Small intestine (tissue), 7 donors: Measurements from ENCODE around the gene RAB41. TPM values are rescaled to one million over a fixed set of nuclear protein-coding genes. Genes with fewer than 3 reads are reported as not detected.
"Not testable (repeated sequence)": the region's sequence is repeated elsewhere in the genome, so short reads cannot be mapped to it uniquely, and the experiment has no call there.

Experiments used
- DNase-seq, 2 donors: peaks; one replicate each; pipeline versions ENCODE4 v3.0.0 to v3.0.0-alpha.2; 2013
- FAIRE-seq: peaks from 2 replicates; lab custom pipeline; 2012; peaks lifted over from hg19 to GRCh38; lab: Jason Lieb, UNC
- H3K27ac ChIP-seq, 3 donors: one replicate each; pipeline ENCODE4 v1.5.1; 2013; ENCODE audit warnings: low read length in 2 of 3, mild to moderate bottlenecking in 2 of 3, control low read depth in 1 of 3, inconsistent platforms in 1 of 3, low read depth in 1 of 3, moderate library complexity in 1 of 3
- H3K27me3 ChIP-seq, 3 donors: one replicate each; pipeline ENCODE4 v1.6.1; 2013; ENCODE audit warnings: low read length in 3 of 3, inconsistent platforms in 1 of 3; ENCODE audit not compliant: control insufficient read depth in 3 of 3, insufficient read depth in 3 of 3
- H3K36me3 ChIP-seq, 3 donors: one replicate each; pipeline ENCODE4 v1.6.1; 2013; ENCODE audit warnings: low read length in 3 of 3, inconsistent platforms in 1 of 3, low read depth in 1 of 3, mild to moderate bottlenecking in 1 of 3, moderate library complexity in 1 of 3; ENCODE audit not compliant: control insufficient read depth in 3 of 3, insufficient read depth in 2 of 3
- H3K4me1 ChIP-seq, 3 donors: one replicate each; pipeline ENCODE4 v1.6.1; 2013; ENCODE audit warnings: low read length in 2 of 3, inconsistent platforms in 1 of 3, low read depth in 1 of 3, mild to moderate bottlenecking in 1 of 3, moderate library complexity in 1 of 3; ENCODE audit not compliant: control insufficient read depth in 3 of 3, insufficient read depth in 2 of 3
- H3K4me3 ChIP-seq, 3 donors: one replicate each; pipeline ENCODE4 v1.5.1; 2013; ENCODE audit warnings: low read length in 3 of 3, control low read depth in 1 of 3, inconsistent platforms in 1 of 3, low read depth in 1 of 3, mild to moderate bottlenecking in 1 of 3, moderate library complexity in 1 of 3
- H3K9me3 ChIP-seq, 2 donors: one replicate each; pipeline ENCODE4 v1.6.1; 2013; ENCODE audit warnings: low read depth in 1 of 2, low read length in 1 of 2; ENCODE audit not compliant: control insufficient read depth in 2 of 2, insufficient read depth in 1 of 2
- WGBS, 3 donors: extraction: QIAGEN DNeasy Blood & Tissue Kit; methylation state at CpG; one replicate each; pipeline ENCODE4 v1.1.7; 2013; 5-methylcytosine and 5-hydroxymethylcytosine counted together
- polyA plus RNA-seq, 4 donors: library from polyadenylated mRNA; stranded (reverse) in 3 of 4; unstranded in 1 of 4; fragments of 200-250 nt in 3 of 4; fragments of 120-200 nt in 1 of 4; gene quantifications; one replicate each; pipeline versions ENCODE4 v1.2.1 to v1.2.3, GENCODE V29; 2013
- donor health status: healthy with polysubstance abuse.
- donor health status: control.
- donor health status: control.
- donor health status: Bipolar disorder and iron deficiency.
- donor health status: healthy.

The RAB41 gene
- polyA plus RNA-seq, 4 donors: 0.92 TPM; not detected in 3

GRCh38 chrX:70268034-70268433 is 13.9 kb upstream of the RAB41 start, which contains the start of gene ARR3:
ARR3 (plus strand) TSS chrX:70268334; CDS start chrX:70269386, 1,052 bp downstream.
- no peaks in the 10 kb centered on the region for H3K9me3 ChIP-seq
- no peaks in the 10 kb centered on the region for H3K4me1 ChIP-seq
- no peak for FAIRE-seq
- no peak within 1 kb of the TSS for H3K27ac ChIP-seq
- no peak for DNase-seq
- no peaks in the 10 kb centered on the region for H3K36me3 ChIP-seq
- H3K4me3 ChIP-seq: no peak within 1 kb of the TSS
- no peaks in the 10 kb centered on the region for H3K27me3 ChIP-seq

- not testable (repeated sequence) for H3K4me1 ChIP-seq
- WGBS, 3 donors: 77 to 80% (median 79%) methylated on average over 7 of the region's 7 CpGs
These were observed 7.9 kb upstream of the RAB41 start for GRCh38 chrX:70274029-70274428.

GRCh38 chrX:70279081-70279480 is 2.9 kb upstream of the RAB41 start:
- no peak overlapping the region for H3K27ac ChIP-seq
- FAIRE-seq (no peak), DNase-seq (no peak)
- 86 to 96% (median 92%) methylated on average over 3 of the region's 3 CpGs for WGBS, 3 donors
- H3K4me1 ChIP-seq: no peaks in the 10 kb centered on the region
- no peaks in the 10 kb centered on the region for H3K9me3 ChIP-seq
- H3K4me3 ChIP-seq: no peak overlapping the region
- no peaks in the 10 kb centered on the region for H3K36me3 ChIP-seq
- no peaks in the 10 kb centered on the region for H3K27me3 ChIP-seq

More at GRCh38 chrX:70274029-70274428, 7.9 kb upstream of the RAB41 start:
- H3K27me3 ChIP-seq, H3K27ac ChIP-seq, DNase-seq, FAIRE-seq, H3K4me3 ChIP-seq, H3K9me3 ChIP-seq, H3K36me3 ChIP-seq: not testable (repeated sequence)

GRCh38 chrX:70280573-70280972 is 1.4 kb upstream of the RAB41 start:
- 91 to 95% (median 93%) methylated on average over 3 of the region's 3 CpGs for WGBS, 3 donors
- Histone ChIP-seq H3K4me3 (no peak overlapping the region), H3K27ac (no peak overlapping the region), H3K9me3 (no peaks in the 10 kb centered on the region), H3K4me1 (no peaks in the 10 kb centered on the region), H3K27me3 (no peaks in the 10 kb centered on the region), H3K36me3 (no peaks in the 10 kb centered on the region)
- FAIRE-seq (no peak), DNase-seq (no peak)

- H3K27ac ChIP-seq: peak overlapping the region; percentile 57 to 85 (median 65)
These were observed 7.3 kb downstream of the RAB41 start for GRCh38 chrX:70289168-70289792.

GRCh38 chrX:70289793-70290770 is 8.1 kb downstream of the RAB41 start, which contains the start of the genes KIF4A and PDZD11:
KIF4A (plus strand) TSS chrX:70290104; CDS start chrX:70290459, 355 bp downstream.
PDZD11 (minus strand) TSS chrX:70289927; CDS start chrX:70289341, 586 bp downstream.
- peak within 1 kb of the TSS; percentile 57 to 85 (median 65) for H3K27ac ChIP-seq
- FAIRE-seq (no peak), DNase-seq (peak; percentile 86 to 88)
- WGBS, 3 donors: 0 to 39% (median 16%) methylated on average over 53 to 62 of the region's 62 CpGs
- no peaks in the 10 kb centered on the region for H3K4me1 ChIP-seq
- peak within 1 kb of the TSS; percentile 46 to 74 (median 64) for H3K4me3 ChIP-seq
- H3K9me3 ChIP-seq: no peaks in the 10 kb centered on the region
- H3K27me3 ChIP-seq: no peaks in the 10 kb centered on the region
- H3K36me3 ChIP-seq: peaks cover 0 to 7% (median 0%) of the 10 kb centered on the region in 3 donors

More at GRCh38 chrX:70289168-70289792, 7.3 kb downstream of the RAB41 start:
- DNase-seq (no peak), FAIRE-seq (no peak)
- 25 to 53% (median 27%) methylated on average over 11 of the region's 11 CpGs for WGBS, 3 donors
- Histone ChIP-seq H3K4me1 (no peaks in the 10 kb centered on the region), H3K36me3 (peaks cover 0 to 7% (median 0%) of the 10 kb centered on the region in 3 donors), H3K9me3 (no peaks in the 10 kb centered on the region), H3K27me3 (no peaks in the 10 kb centered on the region), H3K4me3 (peak overlapping the region; percentile 46 to 74 (median 64))

- no peaks in the 10 kb centered on the region for H3K36me3 ChIP-seq
- FAIRE-seq: no peak
- no peaks in the 10 kb centered on the region for H3K9me3 ChIP-seq
- H3K27ac ChIP-seq: no peak overlapping the region
- no peaks in the 10 kb centered on the region for H3K4me1 ChIP-seq
- no peak for DNase-seq
- no peaks in the 10 kb centered on the region for H3K27me3 ChIP-seq
- 0% methylated on average over 1 of the region's 1 CpG for WGBS, 3 donors
- no peak overlapping the region for H3K4me3 ChIP-seq
These were observed 10.8 kb downstream of the RAB41 start for GRCh38 chrX:70292788-70293187.

- no peaks in the 10 kb centered on the region for H3K27me3 ChIP-seq
- DNase-seq: no peak
- H3K27ac ChIP-seq: no peak overlapping the region
- FAIRE-seq: no peak
- no peaks in the 10 kb centered on the region for H3K9me3 ChIP-seq
- no peaks in the 10 kb centered on the region for H3K4me1 ChIP-seq
- 86 to 94% (median 89%) methylated on average over 5 of the region's 5 CpGs for WGBS, 3 donors
- no peak overlapping the region for H3K4me3 ChIP-seq
- no peaks in the 10 kb centered on the region for H3K36me3 ChIP-seq
These were observed 11.6 kb downstream of the RAB41 start for GRCh38 chrX:70293621-70294020.
